ENCODE measurements around the gene DOK5. TPM values are rescaled to one million over a fixed set of nuclear protein-coding genes. Genes with fewer than 3 reads are reported as not detected.
A peak's percentile ranks its signal among the peaks of the same experiment; 100 is the strongest.

Gene DOK5
- polyA plus RNA-seq, 1 of the 3 experiments (the other 2 are of a cell fraction), result 12.4 TPM

GRCh38 chr20:54557806-54558590, 82.6 kb downstream of the DOK5 start:
- CTCF ChIA-PET, result no interaction called here
- no peaks in the 10 kb centered on the region for H3K36me3 ChIP-seq (replicated peaks in 1 of 2; ENCODE audit: control insufficient read depth in 1 of 2, insufficient read depth in 2 of 2, low read length in 1 of 2)
- H4K20me1 ChIP-seq (ENCODE audit: insufficient read depth), result no peaks in the 10 kb centered on the region
- WGBS (ENCODE audit: low lambda C conversion rate), result 9% methylated on average over 3 of the region's 3 CpGs
- no peaks in the 10 kb centered on the region for H3K79me2 ChIP-seq (ENCODE audit: insufficient read depth)
- H2AFZ ChIP-seq (ENCODE audit: low read depth), result no peak overlapping the region
- H3K9me2 ChIP-seq, result no peaks in the 10 kb centered on the region
- H3K4me3 ChIP-seq (ENCODE audit: low read depth in 2 of 2, low read length in 1 of 2), result peak overlapping the region in 1 of 2 experiments; percentile 5; a peak in 1 of 4 replicates
- peaks cover 12% of the 10 kb centered on the region for H3F3A ChIP-seq (replicated peaks; ENCODE audit: insufficient read depth)
- H3K9me3 ChIP-seq, result no peaks in the 10 kb centered on the region
- TF ChIP-seq TEAD4 (IDR thresholded peaks at IDR 0.05; ENCODE audit: borderline replicate concordance, insufficient read depth) (no peak), NFIC (IDR thresholded peaks at IDR 0.05; ENCODE audit: borderline replicate concordance) (no peak), RFX5 (IDR thresholded peaks at IDR 0.05; ENCODE audit: low read length) (no peak)
- POLR2A ChIA-PET, result no interaction called here
- H3K4me2 ChIP-seq, result peak overlapping the region; percentile 55
- no peak for DNase-seq
- H3K27me3 ChIP-seq (ENCODE audit: insufficient read depth), result no peaks in the 10 kb centered on the region
- H3K27ac ChIP-seq (ENCODE audit: low read depth in 2 of 2, low read length in 1 of 2), result peak overlapping the region in 1 of 2 experiments; percentile 73; a peak in 2 of 4 replicates
- no peaks in the 10 kb centered on the region for H3K4me1 ChIP-seq (ENCODE audit: control insufficient read depth in 1 of 2, insufficient read depth in 2 of 2, low read depth in 1 of 2, low read length in 1 of 2)
- H3K9ac ChIP-seq, result peak overlapping the region; percentile 5; the same call in 1 of the 2 replicates

GRCh38 chr20:54559890-54560289, 84.5 kb downstream of the DOK5 start:
- Histone ChIP-seq H3K27me3 (ENCODE audit: insufficient read depth) (no peaks in the 10 kb centered on the region), H4K20me1 (ENCODE audit: insufficient read depth) (no peaks in the 10 kb centered on the region), H3K9me3 (no peaks in the 10 kb centered on the region), H3K9ac (no peak overlapping the region), H3K4me1 (ENCODE audit: control insufficient read depth in 1 of 2, insufficient read depth in 2 of 2, low read depth in 1 of 2, low read length in 1 of 2) (no peaks in the 10 kb centered on the region), H3K36me3 (replicated peaks in 1 of 2; ENCODE audit: control insufficient read depth in 1 of 2, insufficient read depth in 2 of 2, low read length in 1 of 2) (no peaks in the 10 kb centered on the region), H3K27ac (ENCODE audit: low read depth in 2 of 2, low read length in 1 of 2) (peak overlapping the region in 1 of 2 experiments; percentile 73; a peak in 1 of 4 replicates), H3K4me2 (no peak overlapping the region), H3F3A (replicated peaks; ENCODE audit: insufficient read depth) (peaks cover 12% of the 10 kb centered on the region), H3K9me2 (no peaks in the 10 kb centered on the region), H2AFZ (ENCODE audit: low read depth) (no peak overlapping the region), H3K4me3 (ENCODE audit: low read depth in 2 of 2, low read length in 1 of 2) (no peak overlapping the region), H3K79me2 (ENCODE audit: insufficient read depth) (no peaks in the 10 kb centered on the region; the same call in 1 of the 2 replicates)
- ChIA-PET POLR2A (no interaction called here), CTCF (interaction anchor here (1.1 kb wide), 1 partner anchor 27 kb away, joined by 3 read pairs; no protein-coding TSS in a partner anchor)
- DNase-seq, result no peak
- WGBS (ENCODE audit: low lambda C conversion rate), result 30% methylated on average over 3 of the region's 3 CpGs
- TF ChIP-seq TEAD4 (IDR thresholded peaks at IDR 0.05; ENCODE audit: borderline replicate concordance, insufficient read depth) (no peak), MEF2A (IDR thresholded peaks at IDR 0.05; ENCODE audit: borderline replicate concordance, low read depth) (no peak), REST (IDR thresholded peaks at IDR 0.05; ENCODE audit: low read depth, low read length) (no peak), CHD2 (IDR thresholded peaks at IDR 0.05; ENCODE audit: low read length, partially characterized antibody) (no peak)
